Hepatocyte (in vitro differentiated cells): ENCODE data around the gene ATP2B1. TPM values are rescaled to one million over a fixed set of nuclear protein-coding genes. Genes with fewer than 3 reads are reported as not detected.
A peak's percentile ranks its signal among the peaks of the same experiment; 100 is the strongest.

ENCODE experiments used
- DNase-seq: peaks from one replicate; pipeline ENCODE4 v3.0.0-alpha.2; 2016; ENCODE audit warnings: low spot score
- H2AFZ ChIP-seq: fragments of 200-600 bp; sonication (generic); 2 replicates; pipeline ENCODE4 v1.6.0; 2016; ENCODE audit warnings: antibody characterized with exemption, mild to moderate bottlenecking
- H3K27ac ChIP-seq: fragments of 200-600 bp; sonication (generic); 2 replicates; pipeline ENCODE4 v1.5.1; 2016; ENCODE audit warnings: mild to moderate bottlenecking
- H3K27me3 ChIP-seq: fragments of 200-600 bp; sonication (generic); 2 replicates; pipeline ENCODE4 v1.6.1; 2016
- H3K36me3 ChIP-seq: fragments of 200-600 bp; sonication (generic); replicated peaks from 2 replicates; pipeline ENCODE4 v1.5.1; 2016; ENCODE audit warnings: low read depth; ENCODE audit not compliant: insufficient read depth
- H3K4me1 ChIP-seq: fragments of 200-600 bp; sonication (generic); 2 replicates; pipeline ENCODE4 v1.5.1; 2016; ENCODE audit warnings: mild to moderate bottlenecking, moderate library complexity; ENCODE audit not compliant: insufficient read depth
- H3K4me2 ChIP-seq: fragments of 200-600 bp; sonication (generic); 2 replicates; pipeline ENCODE4 v1.6.0; 2016
- H3K4me3 ChIP-seq: fragments of 200-600 bp; sonication (generic); 2 replicates; pipeline ENCODE4 v1.5.1; 2016; ENCODE audit warnings: mild to moderate bottlenecking
- H3K79me2 ChIP-seq: fragments of 200-600 bp; sonication (generic); 2 replicates; pipeline ENCODE4 v1.6.0; 2017; ENCODE audit warnings: mild to moderate bottlenecking
- H3K9me2 ChIP-seq: fragments of 200-600 bp; sonication (generic); replicated peaks from 2 replicates; pipeline ENCODE4 v1.6.0; 2017; ENCODE audit warnings: mild to moderate bottlenecking; ENCODE audit not compliant: insufficient read depth
- H3K9me3 ChIP-seq: fragments of 200-600 bp; sonication (generic); 2 replicates; pipeline ENCODE4 v1.5.1; 2016; ENCODE audit warnings: low read depth, mild to moderate bottlenecking
- H4K20me1 ChIP-seq: fragments of 200-600 bp; sonication (generic); 2 replicates; pipeline ENCODE4 v1.6.0; 2016; ENCODE audit warnings: mild to moderate bottlenecking; ENCODE audit not compliant: insufficient read depth, poor library complexity, severe bottlenecking
- CTCF ChIP-seq: fragments of 200-600 bp; sonication (generic); IDR thresholded peaks from 2 replicates; pipeline ENCODE4 v1.5.1; 2016; ENCODE audit warnings: antibody characterized with exemption, mild to moderate bottlenecking; ENCODE audit not compliant: poor library complexity
- EZH2 ChIP-seq: fragments of 200-600 bp; sonication (generic); IDR thresholded peaks from 2 replicates; pipeline ENCODE4 v1.6.1; 2016; ENCODE audit warnings: antibody characterized with exemption, mild to moderate bottlenecking, borderline replicate concordance
- EZH2phosphoT487 ChIP-seq: fragments of 200-600 bp; sonication (generic); IDR thresholded peaks from one replicate; pipeline ENCODE4 v1.6.1; 2018; ENCODE audit warnings: antibody characterized with exemption, mild to moderate bottlenecking, low read depth, moderate library complexity; ENCODE audit not compliant: unreplicated experiment, severe bottlenecking
- WGBS: methylation state at CpG from one replicate; pipeline ENCODE4 v1.1.6; 2016; ENCODE audit warnings: low lambda C conversion rate; ENCODE audit errors: missing lambda C conversion rate; 5-methylcytosine and 5-hydroxymethylcytosine counted together
- polyA plus RNA-seq: library from polyadenylated mRNA; unstranded; fragments of >200 nt; fragmentation: Nextera tagmentation; extraction: Ambion mirVana; gene quantifications from 2 replicates; pipeline ENCODE4 v1.2.1, GENCODE V29; 2016
- total RNA-seq: library from RNA; depleted of rRNA; stranded (reverse); fragments of >200 nt; gene quantifications from 2 replicates; pipeline ENCODE4 v1.2.3, GENCODE V29; 2014

The ATP2B1 gene
- total and polyA plus RNA-seq, 2 experiments from 2014 or later = 52.2 to 67.2 TPM

- no peaks in the 10 kb centered on the region for H3K36me3 ChIP-seq
- H2AFZ ChIP-seq = no peak overlapping the region
- no peak overlapping the region for H3K4me3 ChIP-seq
- no peaks in the 10 kb centered on the region for H3K9me3 ChIP-seq
- H3K9me2 ChIP-seq = no peaks in the 10 kb centered on the region
- H3K27ac ChIP-seq = no peak overlapping the region
- peaks cover 20% of the 10 kb centered on the region for H3K4me1 ChIP-seq
- H3K4me2 ChIP-seq = no peak overlapping the region
- no peaks in the 10 kb centered on the region for H3K27me3 ChIP-seq
- peaks cover 8% of the 10 kb centered on the region for H3K79me2 ChIP-seq
- no peaks in the 10 kb centered on the region for H4K20me1 ChIP-seq
- TF ChIP-seq CTCF (no peak), EZH2phosphoT487 (no peak), EZH2 (no peak)
- no peak for DNase-seq
- 92% methylated on average over 5 of the region's 5 CpGs for WGBS
Observed at GRCh38 chr12:89636052-89636775, 72.4 kb downstream of the ATP2B1 start.

- H3K79me2 ChIP-seq = peaks cover 6% of the 10 kb centered on the region
- no peak overlapping the region for H2AFZ ChIP-seq
- TF ChIP-seq EZH2phosphoT487 (no peak), CTCF (no peak), EZH2 (no peak)
- no peaks in the 10 kb centered on the region for H3K9me3 ChIP-seq
- no peak overlapping the region for H3K27ac ChIP-seq
- H3K9me2 ChIP-seq = no peaks in the 10 kb centered on the region
- no peaks in the 10 kb centered on the region for H3K36me3 ChIP-seq
- no peak overlapping the region for H3K4me2 ChIP-seq
- no peak for DNase-seq
- no peaks in the 10 kb centered on the region for H3K27me3 ChIP-seq
- H3K4me3 ChIP-seq = no peak overlapping the region
- H3K4me1 ChIP-seq = peaks cover 24% of the 10 kb centered on the region
- 89% methylated on average over 3 of the region's 3 CpGs for WGBS
- H4K20me1 ChIP-seq = no peaks in the 10 kb centered on the region
Observed at GRCh38 chr12:89634508-89634907, 74.1 kb downstream of the ATP2B1 start.

- no peaks in the 10 kb centered on the region for H3K36me3 ChIP-seq
- DNase-seq = peak; percentile 25
- peak overlapping the region; percentile 27 for H3K27ac ChIP-seq
- no peak overlapping the region for H3K4me3 ChIP-seq
- no peaks in the 10 kb centered on the region for H4K20me1 ChIP-seq
- H3K4me1 ChIP-seq = peaks cover 24% of the 10 kb centered on the region
- H3K27me3 ChIP-seq = no peaks in the 10 kb centered on the region
- peak overlapping the region; percentile 19 for H3K4me2 ChIP-seq
- WGBS = 51% methylated on average over 1 of the region's 1 CpG
- no peaks in the 10 kb centered on the region for H3K9me2 ChIP-seq
- H3K9me3 ChIP-seq = no peaks in the 10 kb centered on the region
- H3K79me2 ChIP-seq = no peaks in the 10 kb centered on the region
- no peak overlapping the region for H2AFZ ChIP-seq
- no peak for TF ChIP-seq CTCF
- no peak for TF ChIP-seq EZH2
- no peak for TF ChIP-seq EZH2phosphoT487
Observed at GRCh38 chr12:89632778-89633177, 75.9 kb downstream of the ATP2B1 start.
